HepG2 (cell line): ENCODE results near the gene CBFA2T2. TPM values are rescaled to one million over a fixed set of nuclear protein-coding genes. Genes with fewer than 3 reads are reported as not detected.

Experiments used
- ATAC-seq: fragments of 200-7000 bp; cut with Tn5 transposase; 3 replicates; pipeline ENCODE4 v1.9.1; 2020; ENCODE audit warnings: mild to moderate bottlenecking, moderate library complexity
- BruUV-seq: library from RNA; stranded (reverse); fragments of 400-500 nt; replicated peaks from 2 replicates; lab custom pipeline; 2021; lab: Mats Ljungman, UMichigan
- CTCF ChIA-PET: fragments of 300-600 bp; formaldehyde crosslinking; extraction: SDS; loops from one replicate; lab custom pipeline; 2021; ENCODE audit warnings: low total read pairs, inconsistent platforms, low intra/inter-chr PET ratio; lab: Yijun Ruan, JAX
- POLR2A ChIA-PET: fragments of 350-600 bp; sonication (Branson Sonifier 250); formaldehyde crosslinking; loops from one replicate; lab custom pipeline; 2020; ENCODE audit warnings: antibody characterized with exemption, inconsistent platforms; lab: Yijun Ruan, JAX
- DNase-seq: peaks from one replicate; pipeline ENCODE4 v3.0.0-alpha.2; 2015; ENCODE audit warnings: low spot score
- FAIRE-seq: peaks from 3 replicates; lab custom pipeline; 2011; peaks lifted over from hg19 to GRCh38; lab: Jason Lieb, UNC
- H2AFZ ChIP-seq: one replicate; pipeline ENCODE4 v1.6.1; 2011; ENCODE audit warnings: low read length, inconsistent platforms
- H3K27ac ChIP-seq: fragments of 300-600 bp; 3 replicates; pipeline ENCODE4 v1.8.0; 2011; ENCODE audit warnings: mixed run types, mild to moderate bottlenecking, mixed read lengths, low read length, inconsistent platforms; ENCODE audit not compliant: insufficient read depth; ENCODE audit errors: extremely low read length
- H3K27me3 ChIP-seq, 2 experiments: fragments of 200-600 bp in 1 of 2; 2 replicates in 1 of 2; 3 replicates in 1 of 2; pipeline versions ENCODE4 v1.6.0 to v1.8.0; 2011; ENCODE audit warnings: low read length in 2 of 2, mild to moderate bottlenecking in 2 of 2, moderate library complexity in 2 of 2, inconsistent platforms in 1 of 2; ENCODE audit not compliant: insufficient read depth in 2 of 2, control insufficient read depth in 1 of 2
- H3K36me3 ChIP-seq, 2 experiments: fragments of 200-600 bp in 1 of 2; replicated peaks in 1 of 2; 2 replicates in 1 of 2; 3 replicates in 1 of 2; pipeline versions ENCODE4 v1.5.1 to v1.8.0; 2011; ENCODE audit warnings: low read length in 2 of 2, inconsistent platforms in 1 of 2; ENCODE audit not compliant: insufficient read depth in 2 of 2, control insufficient read depth in 1 of 2
- H3K4me1 ChIP-seq: 2 replicates; pipeline ENCODE4 v1.5.1; 2012; ENCODE audit warnings: low read length, inconsistent platforms; ENCODE audit not compliant: insufficient read depth
- H3K4me2 ChIP-seq: 2 replicates; pipeline ENCODE4 v1.6.0; 2011; ENCODE audit warnings: low read depth, low read length, inconsistent platforms
- H3K4me3 ChIP-seq, 3 experiments: fragments of 200-600 bp in 1 of 3; sonication (generic), shearing (Covaris generic) in 1 of 3; replicated peaks in 1 of 3; 2 replicates each; pipeline ENCODE4 v1.5.1; 2011 to 2016; ENCODE audit warnings: low read length in 3 of 3, inconsistent platforms in 2 of 3, low read depth in 2 of 3, mild to moderate bottlenecking in 2 of 3, control low read depth in 1 of 3, mixed read lengths in 1 of 3; ENCODE audit not compliant: insufficient read depth in 1 of 3
- H3K79me2 ChIP-seq: one replicate; pipeline ENCODE4 v1.6.1; 2011; ENCODE audit warnings: low read length, inconsistent platforms; ENCODE audit not compliant: insufficient read depth
- H3K9ac ChIP-seq: 2 replicates; pipeline ENCODE4 v1.6.0; 2011; ENCODE audit warnings: mild to moderate bottlenecking, low read depth, low read length, inconsistent platforms; ENCODE audit not compliant: insufficient read depth
- H3K9me3 ChIP-seq: 2 replicates; pipeline ENCODE4 v1.5.1; 2012; ENCODE audit warnings: mild to moderate bottlenecking, low read length
- H4K20me1 ChIP-seq: 2 replicates; pipeline ENCODE4 v1.6.0; 2011; ENCODE audit warnings: inconsistent platforms, mild to moderate bottlenecking, low read length, moderate library complexity; ENCODE audit not compliant: insufficient read depth
- ETV5 ChIP-seq: IDR thresholded peaks from 2 replicates; pipeline ENCODE4 v1.6.1; 2018; ENCODE audit warnings: missing biosample characterization, missing genetic modification reagents, inconsistent platforms, borderline replicate concordance
- GATAD2A ChIP-seq: IDR thresholded peaks from 2 replicates; pipeline ENCODE4 v1.6.1; 2016
- ZFP82 ChIP-seq: sonication (generic); formaldehyde crosslinking; IDR thresholded peaks from 2 replicates; pipeline ENCODE4 v1.5.1; 2020; ENCODE audit warnings: mild to moderate bottlenecking, missing genetic modification reagents, borderline replicate concordance
- ZNF253 ChIP-seq: sonication (generic); formaldehyde crosslinking; IDR thresholded peaks from 2 replicates; pipeline ENCODE4 v1.8.0; 2022; ENCODE audit warnings: mild to moderate bottlenecking, missing genetic modification reagents, borderline replicate concordance
- ZNF562 ChIP-seq: sonication (generic); formaldehyde crosslinking; IDR thresholded peaks from 2 replicates; pipeline ENCODE4 v1.8.0; 2022; ENCODE audit warnings: missing genetic modification reagents, borderline replicate concordance
- ZNF713 ChIP-seq: sonication (generic); formaldehyde crosslinking; IDR thresholded peaks from 2 replicates; pipeline ENCODE4 v1.4.0; 2020; ENCODE audit warnings: mild to moderate bottlenecking, missing genetic modification reagents
- WGBS: methylation state at CpG from one replicate; pipeline ENCODE4 v1.1.6; 2017; ENCODE audit warnings: low lambda C conversion rate; 5-methylcytosine and 5-hydroxymethylcytosine counted together
- in situ Hi-C: cut with HindIII; loops from 2 replicates; pipeline ENCODE4 v1.10.0; 2017; ENCODE audit warnings: low pct_unique_long_range_greater_than_20kb; ENCODE audit not compliant: extremely low pct_ligation_motif_present
- intact Hi-C: fragments of 100-400 bp; cut with micrococcal nuclease; formaldehyde crosslinking; loops from one replicate; pipeline ENCODE4 v1.10.0; 2022; ENCODE audit not compliant: unreplicated experiment
- polyA plus RNA-seq, 8 experiments: library from polyadenylated mRNA; depleted of rRNA in 3 of 8; stranded (reverse) in 7 of 8; unstranded in 1 of 8; fragments of >200 nt; fragmentation: Illumina TruSeq in 4 of 8; extraction: Trizol in 4 of 8; gene quantifications; 2 replicates each; pipeline versions ENCODE4 v1.2.1 to v1.2.3, GENCODE V29; 2011 to 2016; ENCODE audit warnings: low read depth in 4 of 8, missing spikeins in 1 of 8, mixed read lengths in 1 of 8; ENCODE audit not compliant: insufficient read depth in 1 of 8
- total RNA-seq, 5 experiments: library from RNA; depleted of rRNA; stranded (reverse); fragments of >200 nt; fragmentation: Illumina TruSeq; extraction: Trizol; gene quantifications; 2 replicates each; pipeline ENCODE4 v1.2.3, GENCODE V29; 2016; ENCODE audit warnings: low read depth in 1 of 5
- TF ChIP-seq, protein P1 (sequence below): sonication (generic); formaldehyde crosslinking; IDR thresholded peaks from 2 replicates; pipeline ENCODE4 v1.5.0; 2020; ENCODE audit warnings: missing genetic modification reagents
- TF ChIP-seq, protein P2 (sequence below): sonication (generic); formaldehyde crosslinking; IDR thresholded peaks from 2 replicates; pipeline ENCODE4 v1.5.0; 2020; ENCODE audit warnings: mild to moderate bottlenecking, missing genetic modification reagents, moderate library complexity

Gene CBFA2T2
- total and polyA plus RNA-seq, 2 of the 13 experiments (the other 11 are each of a cell fraction or from before 2014, with no cell fraction given) = 6.3 to 21.2 TPM

DNA sequence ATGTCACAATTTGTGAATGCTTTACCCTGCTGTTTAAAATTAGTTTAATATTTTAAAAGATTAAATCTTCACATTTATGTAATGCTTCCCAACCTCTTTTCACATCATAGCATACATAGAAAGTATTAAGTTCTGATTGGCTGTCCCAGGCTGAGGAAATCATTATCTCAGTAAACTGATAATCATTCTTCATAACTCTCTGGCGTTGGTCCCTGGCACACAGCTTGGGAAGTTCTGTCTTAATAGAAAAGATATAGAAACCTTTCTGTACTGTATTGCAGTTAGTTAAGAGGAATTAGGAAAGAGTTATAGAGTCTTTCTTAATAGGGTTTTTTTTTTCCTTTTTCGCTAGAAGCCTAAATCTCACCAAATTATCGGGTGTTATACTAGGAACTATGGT is 85.4 kb downstream of the CBFA2T2 start:
- H3K9me3 ChIP-seq = no peaks in the 10 kb centered on the region
- no peak overlapping the region for H3K27ac ChIP-seq
- H3K4me3 ChIP-seq = no peak overlapping the region
- POLR2A ChIA-PET = interaction anchor here (1.2 kb wide), 1 partner anchor 20 kb away, joined by 3 read pairs; no protein-coding TSS in a partner anchor
- peaks cover 14% of the 10 kb centered on the region for H3K4me1 ChIP-seq
- no peak overlapping the region for H2AFZ ChIP-seq
- BruUV-seq = no TSS peak
- H4K20me1 ChIP-seq = no peaks in the 10 kb centered on the region
- H3K27me3 ChIP-seq = no peaks in the 10 kb centered on the region
- no peaks in the 10 kb centered on the region for H3K36me3 ChIP-seq
- H3K4me2 ChIP-seq = no peak overlapping the region
- CTCF ChIA-PET = no interaction called here
- intact Hi-C loops = no loop called here
- ATAC-seq (no peak), DNase-seq (no peak), FAIRE-seq (no peak)
- 93% methylated on average over 3 of the region's 3 CpGs for WGBS
- TF ChIP-seq ZNF562 (CRISPR knock-in tag) = no peak
- TF ChIP-seq, protein P1, sequence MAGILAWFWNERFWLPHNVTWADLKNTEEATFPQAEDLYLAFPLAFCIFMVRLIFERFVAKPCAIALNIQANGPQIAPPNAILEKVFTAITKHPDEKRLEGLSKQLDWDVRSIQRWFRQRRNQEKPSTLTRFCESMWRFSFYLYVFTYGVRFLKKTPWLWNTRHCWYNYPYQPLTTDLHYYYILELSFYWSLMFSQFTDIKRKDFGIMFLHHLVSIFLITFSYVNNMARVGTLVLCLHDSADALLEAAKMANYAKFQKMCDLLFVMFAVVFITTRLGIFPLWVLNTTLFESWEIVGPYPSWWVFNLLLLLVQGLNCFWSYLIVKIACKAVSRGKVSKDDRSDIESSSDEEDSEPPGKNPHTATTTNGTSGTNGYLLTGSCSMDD (CRISPR knock-in tag) = no peak
- no peak for TF ChIP-seq ETV5
- TF ChIP-seq GATAD2A (CRISPR knock-in tag) = no peak
- TF ChIP-seq ZNF713 (CRISPR knock-in tag) = no peak
- TF ChIP-seq ZNF253 = no peak
- peaks cover 4% of the 10 kb centered on the region for H3K79me2 ChIP-seq
- in situ Hi-C loops = no loop called here
- H3K9ac ChIP-seq = no peak overlapping the region

DNA sequence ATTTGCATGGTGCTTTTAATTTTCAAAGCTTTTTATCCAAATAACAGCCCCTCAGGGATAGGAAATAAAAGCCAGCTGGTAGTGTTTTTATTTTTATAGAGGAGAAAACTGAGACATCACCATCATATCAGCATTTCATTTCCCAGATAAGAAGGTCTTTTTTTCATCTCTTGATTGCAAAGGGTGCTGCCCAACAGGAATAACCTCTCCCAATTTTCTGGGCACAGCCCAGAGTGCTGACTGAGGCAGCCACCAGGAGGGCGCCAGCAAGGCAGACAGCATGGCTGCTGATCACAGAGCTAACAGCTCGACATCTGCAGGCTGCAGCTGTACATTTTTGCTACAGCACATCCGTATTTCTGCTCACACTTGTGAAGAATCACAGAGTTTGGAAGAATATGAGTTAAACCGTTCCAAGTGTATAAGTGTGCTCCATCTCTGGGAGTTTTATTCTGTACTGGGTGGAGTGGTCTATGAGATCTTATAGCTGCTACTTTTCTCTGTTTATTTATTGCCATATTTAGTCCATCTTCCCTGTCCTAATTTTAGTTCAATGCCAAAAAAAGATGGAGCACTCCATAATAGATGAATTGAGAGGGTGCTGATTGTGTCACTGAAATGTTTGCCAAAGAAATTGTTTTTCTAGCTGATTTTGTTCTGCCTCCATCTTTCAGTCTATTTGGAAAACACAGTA is 86.7 kb downstream of the CBFA2T2 start:
- H3K4me3 ChIP-seq = no peak overlapping the region
- DNase-seq (no peak), FAIRE-seq (no peak), ATAC-seq (peak; percentile 72)
- H3K4me1 ChIP-seq = peaks cover 4% of the 10 kb centered on the region; the same call in 1 of the 2 replicates
- intact Hi-C loops = no loop called here
- H4K20me1 ChIP-seq = no peaks in the 10 kb centered on the region
- no peak overlapping the region for H2AFZ ChIP-seq
- no peak overlapping the region for H3K27ac ChIP-seq
- in situ Hi-C loops = no loop called here
- H3K9me3 ChIP-seq = no peaks in the 10 kb centered on the region
- WGBS = 89% methylated on average over 4 of the region's 4 CpGs
- BruUV-seq = no TSS peak
- H3K9ac ChIP-seq = no peak overlapping the region
- ChIA-PET POLR2A (interaction anchor here (1.2 to 1.8 kb wide), 3 partner anchors 10 to 87 kb away, joined by 3 to 4 read pairs (median 3); partner anchors contain the start of gene CBFA2T2), CTCF (no interaction called here)
- H3K79me2 ChIP-seq = no peaks in the 10 kb centered on the region
- no peaks in the 10 kb centered on the region for H3K27me3 ChIP-seq
- TF ChIP-seq ZFP82 (CRISPR knock-in tag) = no peak
- TF ChIP-seq, protein P2, sequence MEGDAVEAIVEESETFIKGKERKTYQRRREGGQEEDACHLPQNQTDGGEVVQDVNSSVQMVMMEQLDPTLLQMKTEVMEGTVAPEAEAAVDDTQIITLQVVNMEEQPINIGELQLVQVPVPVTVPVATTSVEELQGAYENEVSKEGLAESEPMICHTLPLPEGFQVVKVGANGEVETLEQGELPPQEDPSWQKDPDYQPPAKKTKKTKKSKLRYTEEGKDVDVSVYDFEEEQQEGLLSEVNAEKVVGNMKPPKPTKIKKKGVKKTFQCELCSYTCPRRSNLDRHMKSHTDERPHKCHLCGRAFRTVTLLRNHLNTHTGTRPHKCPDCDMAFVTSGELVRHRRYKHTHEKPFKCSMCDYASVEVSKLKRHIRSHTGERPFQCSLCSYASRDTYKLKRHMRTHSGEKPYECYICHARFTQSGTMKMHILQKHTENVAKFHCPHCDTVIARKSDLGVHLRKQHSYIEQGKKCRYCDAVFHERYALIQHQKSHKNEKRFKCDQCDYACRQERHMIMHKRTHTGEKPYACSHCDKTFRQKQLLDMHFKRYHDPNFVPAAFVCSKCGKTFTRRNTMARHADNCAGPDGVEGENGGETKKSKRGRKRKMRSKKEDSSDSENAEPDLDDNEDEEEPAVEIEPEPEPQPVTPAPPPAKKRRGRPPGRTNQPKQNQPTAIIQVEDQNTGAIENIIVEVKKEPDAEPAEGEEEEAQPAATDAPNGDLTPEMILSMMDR (CRISPR knock-in tag) = peak; percentile 25; the same call in 1 of the 2 replicates
- TF ChIP-seq, all 625 proteins: peak for 1
- H3K36me3 ChIP-seq = no peaks in the 10 kb centered on the region
- H3K4me2 ChIP-seq = no peak overlapping the region
